IPS-11a (cell line): ENCODE data around the gene FER.
"Not testable (repeated sequence)": the region's sequence is repeated elsewhere in the genome, so short reads cannot be mapped to it uniquely, and the experiment has no call there.

ENCODE experiments used
- H3K4me3 ChIP-seq: one replicate; pipeline ENCODE4 v1.5.1; 2013; ENCODE audit warnings: low read depth, low read length, control low read depth

The FER gene

DNA sequence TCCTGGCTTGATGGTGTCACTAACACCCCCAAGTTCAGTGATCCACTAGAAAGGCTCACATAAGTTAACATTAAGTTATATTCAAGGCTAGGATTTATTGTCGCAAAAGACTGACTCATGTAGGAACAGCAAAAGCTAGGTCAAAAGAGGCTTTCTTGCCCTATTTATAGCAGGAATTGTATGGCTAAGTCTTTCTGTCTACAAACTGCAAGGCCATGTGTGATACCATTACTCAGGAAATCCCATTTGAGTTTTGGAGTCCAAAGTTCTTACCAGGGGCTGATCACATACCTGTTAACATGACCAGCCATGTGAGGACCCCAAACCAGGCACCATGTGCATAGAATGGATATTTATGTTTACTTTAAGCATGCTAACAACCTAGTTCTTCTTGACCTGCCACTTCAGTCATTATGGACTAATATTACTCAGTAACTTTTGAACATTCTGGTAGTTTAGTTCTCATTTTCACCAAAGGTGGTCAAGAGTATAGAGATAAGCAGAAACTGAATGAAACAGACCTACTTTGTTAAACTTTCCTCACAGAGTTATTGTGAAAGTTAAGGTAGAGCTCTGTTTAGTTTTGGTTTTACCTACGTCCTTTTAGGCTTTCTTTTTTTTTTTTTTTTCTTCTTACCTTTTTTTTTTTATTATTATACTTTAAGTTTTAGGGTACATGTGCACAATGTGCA lies 281.1 kb downstream of the FER start:
- H3K4me3 ChIP-seq = no peak overlapping the region

DNA sequence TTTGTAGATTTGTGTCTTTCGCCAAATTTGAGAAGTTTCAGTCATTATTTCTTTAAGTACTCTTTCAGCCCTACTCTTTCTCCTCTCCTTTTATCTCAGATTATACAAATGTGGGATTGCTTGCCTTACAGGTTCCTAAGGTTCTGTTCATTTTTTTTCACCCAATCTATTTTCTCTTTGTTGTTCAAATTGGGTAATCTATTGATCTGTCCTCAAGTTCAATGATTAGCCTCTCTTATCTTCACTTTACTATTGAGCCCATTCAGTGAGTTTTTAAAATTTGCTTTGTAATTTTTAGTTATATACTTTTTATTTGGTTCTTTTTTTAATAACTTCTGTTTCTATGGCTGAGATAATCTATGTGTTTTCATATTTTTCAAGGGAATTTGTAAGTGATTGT lies 282.1 kb downstream of the FER start:
- H3K4me3 ChIP-seq = no peak overlapping the region

DNA sequence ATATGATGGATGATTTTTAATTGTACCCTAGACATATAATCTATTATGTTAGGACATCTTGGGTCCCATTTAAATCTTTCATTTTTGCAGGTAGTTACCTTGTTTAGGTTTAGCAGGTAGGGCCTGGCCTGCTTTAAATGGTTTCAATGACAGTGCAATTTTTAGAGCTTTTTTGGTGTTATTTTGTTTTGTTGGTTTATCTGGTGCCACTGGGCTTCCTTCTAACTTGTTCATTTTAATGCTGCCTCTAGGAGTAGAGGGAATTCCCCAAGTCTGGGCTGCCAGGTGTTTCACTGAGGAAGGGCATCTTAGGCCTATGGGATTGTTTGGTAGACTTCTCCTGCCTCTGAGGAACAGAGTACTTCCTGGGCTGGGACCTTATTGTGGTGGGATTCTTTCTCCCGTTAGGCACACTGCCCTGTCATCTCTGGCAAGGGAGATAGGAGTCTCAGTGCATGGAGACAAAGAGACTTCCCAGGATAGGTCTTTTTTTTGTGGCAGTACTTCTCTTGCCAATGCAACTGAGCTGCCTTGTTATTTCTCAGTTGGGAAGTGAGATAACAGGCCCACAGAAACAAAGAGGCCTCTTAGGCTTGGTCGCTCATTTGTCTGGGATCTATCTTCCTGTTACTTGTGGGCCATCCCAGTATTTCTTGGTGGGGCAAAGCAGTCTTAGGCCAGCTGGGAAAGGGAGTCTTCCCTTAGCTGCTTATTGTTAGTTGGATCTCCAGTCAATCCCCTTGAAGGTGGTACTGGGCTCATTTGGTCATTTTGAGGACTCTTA lies 282.9 kb downstream of the FER start:
- no peak overlapping the region for H3K4me3 ChIP-seq

DNA sequence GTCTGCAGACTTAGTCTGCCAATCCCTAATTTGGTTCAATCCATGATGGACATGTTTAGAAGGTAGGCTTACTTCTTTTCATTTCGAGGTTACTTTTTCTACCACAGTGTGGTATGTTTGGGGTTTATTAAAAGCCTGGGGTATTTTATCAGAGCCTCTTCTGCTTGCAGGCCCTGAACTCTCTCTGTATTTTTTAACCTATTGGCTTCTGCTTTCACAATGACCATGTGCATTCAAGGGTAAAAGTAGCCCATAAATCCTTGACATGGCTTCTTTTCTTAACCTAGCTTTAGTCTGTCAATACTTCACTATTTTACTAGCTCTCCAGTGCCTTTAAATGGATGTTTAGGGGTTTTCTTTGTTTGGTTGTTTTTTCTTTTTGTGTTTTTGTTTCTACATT lies 286.6 kb downstream of the FER start:
- no peak overlapping the region for H3K4me3 ChIP-seq

DNA sequence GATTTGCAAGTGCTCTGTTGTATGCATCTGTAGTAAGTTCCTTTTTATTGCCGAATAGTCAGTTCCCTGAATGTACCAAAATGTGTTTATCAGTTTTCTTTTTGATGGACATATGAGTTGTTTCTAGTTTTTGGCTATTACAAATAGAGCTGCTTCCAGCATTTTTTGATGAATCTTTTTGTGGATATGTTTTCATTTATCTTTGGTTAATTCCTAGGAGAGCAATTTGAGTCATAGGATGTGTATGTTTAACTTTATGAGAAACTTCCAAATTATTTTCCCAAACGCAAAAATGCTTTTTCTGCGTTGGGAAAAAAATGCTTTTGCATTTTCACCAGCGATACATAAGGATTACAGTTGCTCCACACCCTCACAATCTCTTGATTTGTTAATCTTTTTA lies 287.7 kb downstream of the FER start:
- H3K4me3 ChIP-seq = no peak overlapping the region

DNA sequence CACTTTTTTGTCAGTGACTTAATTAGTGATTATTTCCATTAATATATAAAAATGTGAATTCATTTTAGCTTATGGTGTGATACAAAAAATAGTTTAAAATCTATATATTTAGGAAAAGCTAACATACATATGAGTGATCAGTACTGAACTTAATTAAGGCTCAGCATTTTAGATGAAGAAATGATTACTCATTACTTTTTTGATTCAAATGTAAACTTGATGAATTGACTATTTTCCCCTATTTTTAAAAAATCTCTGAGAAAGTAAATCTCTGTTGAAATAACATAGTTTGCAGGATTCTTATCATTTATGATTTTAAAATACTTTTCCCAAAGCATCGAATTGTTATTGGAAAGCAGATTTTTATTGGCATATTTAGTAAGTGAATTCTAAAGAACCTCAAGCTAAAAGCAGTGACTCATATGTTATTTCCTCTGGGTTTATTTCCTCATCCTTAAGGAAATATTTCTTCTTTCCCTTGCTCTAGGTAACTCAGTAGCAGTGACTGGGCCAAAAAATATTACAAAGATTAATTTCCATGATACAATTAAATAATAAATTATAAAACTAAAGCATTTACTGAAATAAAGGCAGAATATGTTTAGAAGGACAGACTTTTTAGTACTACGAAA lies 290.6 kb downstream of the FER start:
- no peak overlapping the region for H3K4me3 ChIP-seq

DNA sequence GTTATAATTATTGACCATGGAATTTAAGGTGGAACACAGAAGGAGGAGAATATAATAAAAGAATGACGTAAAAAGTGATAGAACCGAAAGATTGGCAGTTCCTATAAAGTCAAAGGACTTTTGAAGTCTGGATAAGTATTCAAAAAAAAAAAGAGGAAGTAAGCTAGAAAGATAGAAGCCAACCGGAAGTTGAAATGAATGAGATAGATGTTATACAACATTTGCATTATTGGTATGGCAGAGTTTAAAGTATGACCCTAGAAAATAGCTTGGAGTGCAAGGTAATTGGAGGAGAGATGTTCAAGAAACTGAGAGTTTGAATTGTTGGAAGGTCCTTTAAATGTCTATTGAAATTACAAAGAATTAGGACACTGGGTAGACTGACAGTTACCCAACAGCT lies 293.6 kb downstream of the FER start:
- no peak overlapping the region for H3K4me3 ChIP-seq

DNA sequence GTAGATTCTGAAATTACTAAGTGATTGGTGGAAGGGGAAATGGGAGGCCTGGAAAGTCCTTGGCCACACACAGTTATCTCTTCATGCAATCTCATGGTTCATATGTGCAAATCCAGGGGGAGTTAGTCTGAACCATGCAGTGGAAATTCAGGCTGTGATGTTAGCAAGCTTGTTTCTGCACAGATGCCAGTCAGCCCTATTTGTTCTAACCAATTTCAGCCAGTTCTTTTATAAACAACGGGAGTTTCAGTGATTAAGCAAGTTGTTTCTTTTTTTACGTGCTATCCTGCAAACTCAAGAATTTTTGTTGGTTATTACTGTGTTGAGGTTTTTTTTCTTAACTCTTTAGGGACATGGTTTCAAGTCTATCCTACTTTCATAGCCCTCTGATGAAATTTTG lies 298.0 kb downstream of the FER start:
- H3K4me3 ChIP-seq = no peak overlapping the region

DNA sequence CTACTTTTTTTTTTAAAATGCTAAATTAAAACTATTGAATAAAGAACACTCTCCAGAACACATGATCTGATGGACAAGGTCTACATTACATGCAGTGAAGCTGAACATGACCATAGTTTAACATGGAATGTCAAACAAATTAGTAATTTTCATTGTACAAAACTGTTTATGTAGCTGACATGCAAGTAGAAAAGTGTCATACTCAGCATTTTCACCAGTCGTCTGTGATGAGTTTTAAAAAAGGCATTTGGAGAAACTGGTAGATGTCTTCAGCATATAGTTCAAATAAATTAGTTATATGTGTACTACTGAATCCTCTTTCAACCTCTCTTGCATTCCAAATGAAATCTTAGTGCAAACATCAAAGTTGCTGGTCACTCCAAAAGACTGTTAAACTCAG lies 301.9 kb downstream of the FER start:
- H3K4me3 ChIP-seq = no peak overlapping the region

DNA sequence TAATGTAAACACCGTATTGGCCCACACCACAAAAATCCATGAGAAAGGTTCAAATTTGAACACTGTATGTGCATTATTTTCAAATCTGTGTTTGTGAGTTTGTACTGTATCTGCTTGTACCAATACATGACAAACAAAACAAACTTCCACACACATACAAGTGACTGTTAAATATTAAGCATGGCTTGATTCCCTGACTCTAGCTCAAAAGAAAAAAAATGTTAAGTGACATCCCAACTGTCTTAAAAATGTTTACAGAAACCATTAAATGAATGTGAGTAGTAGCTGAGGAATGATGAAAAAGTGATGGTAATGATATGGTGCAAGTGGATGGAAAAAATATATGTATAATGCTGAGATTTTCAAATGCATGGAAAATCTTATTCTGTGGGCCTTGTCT lies 302.6 kb downstream of the FER start:
- not testable (repeated sequence) for H3K4me3 ChIP-seq

DNA sequence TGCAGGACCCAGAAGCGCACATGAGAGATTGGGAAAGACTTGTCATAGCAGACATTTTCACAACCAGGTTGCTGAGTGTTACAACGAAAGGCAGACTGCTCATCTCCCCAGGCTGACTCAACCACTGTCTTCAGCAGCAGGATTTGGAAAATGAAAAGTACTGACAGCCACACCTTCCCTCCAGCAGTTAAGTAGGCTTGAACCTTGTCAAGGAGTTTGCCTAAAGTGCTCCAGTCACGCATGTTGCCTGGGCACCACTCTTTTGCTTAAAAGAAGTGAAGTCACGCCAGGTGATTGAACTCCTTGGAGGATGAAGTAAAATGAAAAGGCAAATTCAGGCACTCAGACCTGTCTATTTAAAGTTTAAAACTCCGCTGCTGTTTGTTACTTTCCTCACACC lies 304.5 kb downstream of the FER start:
- H3K4me3 ChIP-seq = not testable (repeated sequence)

DNA sequence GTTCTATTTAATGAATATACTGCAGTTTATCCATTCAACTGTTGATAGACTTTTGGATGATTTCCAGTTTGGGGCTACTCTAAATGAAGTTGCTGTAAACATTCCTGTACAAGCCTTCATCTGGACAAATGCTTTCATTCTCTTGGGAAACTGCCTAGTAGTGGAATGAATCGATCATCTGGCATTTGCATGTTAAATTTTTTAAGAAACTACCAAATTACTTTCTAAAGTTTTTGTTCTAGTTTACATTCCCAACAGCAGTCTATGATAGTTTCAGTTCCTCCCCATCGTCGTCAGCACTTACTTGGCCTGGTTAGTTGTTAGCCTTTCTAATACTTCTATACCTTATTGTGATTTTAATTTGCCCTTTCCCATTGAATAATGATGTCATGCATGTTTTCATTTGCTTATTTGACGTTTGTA lies 306.3 kb downstream of the FER start:
- H3K4me3 ChIP-seq = no peak overlapping the region

DNA sequence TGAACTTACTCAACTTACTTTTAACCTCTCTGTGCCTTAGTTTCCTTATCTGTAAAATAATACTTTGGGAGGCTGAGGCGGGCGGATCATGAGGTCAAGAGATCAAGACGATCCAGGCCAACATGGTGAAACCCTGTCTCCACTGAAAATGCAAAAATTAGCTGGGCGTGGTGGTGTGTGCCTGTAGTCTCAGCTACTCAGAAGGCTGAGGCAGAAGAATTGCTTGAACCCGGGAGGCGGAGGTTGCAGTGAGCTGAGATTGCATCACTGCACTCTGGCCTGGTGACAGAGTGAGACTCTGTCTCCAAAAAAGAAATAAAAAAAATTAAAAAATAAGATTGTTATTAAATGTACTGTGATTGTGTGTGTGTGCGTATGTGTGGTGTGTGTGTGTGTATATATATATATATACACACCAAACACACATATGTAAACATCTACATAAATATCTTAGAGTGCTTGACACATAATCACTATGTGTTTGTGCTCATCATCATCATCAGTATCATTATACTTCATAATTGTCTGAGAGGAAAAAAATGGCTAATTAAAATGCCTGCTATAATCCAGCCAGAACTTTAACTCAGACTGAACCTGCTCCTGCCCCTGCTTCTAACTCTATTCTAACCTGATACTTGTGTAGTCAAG lies 312.8 kb downstream of the FER start:
- no peak overlapping the region for H3K4me3 ChIP-seq

DNA sequence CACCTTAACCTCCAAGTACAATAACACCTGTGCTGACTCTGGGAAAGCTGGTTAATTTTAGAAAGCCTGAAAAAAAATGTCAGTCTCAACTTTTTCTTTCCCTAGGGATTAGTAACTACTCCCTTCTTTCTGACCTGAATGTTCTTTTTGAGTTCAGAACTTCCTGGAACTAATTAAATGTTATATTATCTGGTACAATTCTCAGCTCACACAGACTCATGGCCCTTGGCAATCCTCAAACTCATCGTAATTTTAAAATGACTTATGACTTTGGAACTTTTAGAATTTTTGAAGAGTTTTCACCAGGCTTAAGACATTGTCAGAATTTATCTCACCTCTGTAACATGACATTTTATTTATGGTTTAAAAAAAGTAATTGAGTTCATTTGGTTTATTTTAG lies 315.0 kb downstream of the FER start:
- no peak overlapping the region for H3K4me3 ChIP-seq

DNA sequence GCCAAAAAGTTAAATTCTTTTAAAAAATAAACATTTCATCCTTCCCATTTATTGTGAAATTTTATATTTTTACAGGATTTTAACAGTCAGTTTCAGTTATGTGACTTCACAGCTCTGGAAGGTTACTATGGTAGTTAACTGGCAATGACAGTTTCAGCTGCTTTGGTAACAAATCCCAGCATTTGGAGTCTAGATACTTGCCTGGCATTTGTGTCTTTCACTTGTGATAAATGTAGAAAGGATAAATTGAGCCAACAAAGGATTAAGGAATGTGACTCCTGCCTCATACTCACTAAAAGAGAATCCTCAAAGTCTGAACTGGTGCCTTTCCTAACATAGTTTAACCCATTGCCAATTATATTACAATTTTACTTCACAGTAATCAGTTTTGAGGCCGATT lies 315.5 kb downstream of the FER start:
- H3K4me3 ChIP-seq = no peak overlapping the region

DNA sequence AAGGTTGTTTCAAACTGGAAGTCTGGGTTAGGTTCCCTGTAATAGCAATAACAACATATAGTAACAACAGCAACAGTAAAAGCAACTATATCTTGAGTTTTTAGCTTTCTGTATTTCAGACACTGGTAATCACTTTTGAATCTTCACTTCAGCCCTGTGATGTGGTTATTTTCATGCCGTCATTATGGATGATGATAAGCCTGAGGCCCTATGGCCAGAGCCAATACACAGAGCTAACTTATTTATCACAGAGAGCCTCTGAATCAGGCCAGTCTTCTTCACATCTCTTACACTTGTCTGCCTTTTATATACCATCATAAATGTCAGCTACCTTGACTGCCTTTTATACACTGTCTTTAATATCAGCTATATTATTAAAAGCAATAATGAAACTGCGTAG lies 329.0 kb downstream of the FER start:
- H3K4me3 ChIP-seq = no peak overlapping the region

DNA sequence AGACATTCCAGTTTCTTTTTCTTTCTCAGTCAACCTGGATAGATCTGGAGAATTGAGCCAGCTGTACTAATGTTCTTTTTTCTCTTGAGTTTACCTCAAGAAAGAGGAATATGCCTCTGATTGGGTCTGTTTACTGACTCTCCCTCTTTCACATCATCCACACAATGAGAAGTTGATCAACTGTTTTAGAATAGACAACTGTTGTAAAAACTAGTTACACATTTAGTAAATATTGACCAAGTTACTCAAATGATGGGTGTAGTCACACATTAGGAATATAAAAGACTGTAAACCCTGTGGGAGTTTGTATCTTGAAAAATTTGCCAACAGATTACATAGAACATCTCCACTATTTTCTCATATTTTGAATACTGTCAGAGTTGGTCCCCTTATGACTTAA lies 330.8 kb downstream of the FER start:
- no peak overlapping the region for H3K4me3 ChIP-seq

DNA sequence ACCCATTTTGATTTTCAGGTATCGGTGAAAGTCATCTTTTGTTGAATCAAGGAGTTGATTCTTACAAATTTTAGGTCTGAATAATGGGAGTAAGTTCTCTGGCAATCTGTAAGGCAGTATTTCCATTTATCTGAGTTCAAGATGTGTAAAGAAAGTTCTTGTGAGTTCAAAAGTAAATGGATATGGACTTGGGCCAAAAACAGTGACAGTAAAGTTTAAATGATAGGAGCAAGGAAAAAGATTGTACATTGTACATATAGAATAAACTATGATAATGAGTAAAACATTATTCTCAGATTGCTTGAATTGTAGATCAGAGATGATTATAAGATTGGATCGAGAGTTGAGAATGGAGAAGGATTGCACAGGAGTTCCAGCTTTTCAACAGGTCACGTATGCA lies 332.8 kb downstream of the FER start:
- H3K4me3 ChIP-seq = no peak overlapping the region

DNA sequence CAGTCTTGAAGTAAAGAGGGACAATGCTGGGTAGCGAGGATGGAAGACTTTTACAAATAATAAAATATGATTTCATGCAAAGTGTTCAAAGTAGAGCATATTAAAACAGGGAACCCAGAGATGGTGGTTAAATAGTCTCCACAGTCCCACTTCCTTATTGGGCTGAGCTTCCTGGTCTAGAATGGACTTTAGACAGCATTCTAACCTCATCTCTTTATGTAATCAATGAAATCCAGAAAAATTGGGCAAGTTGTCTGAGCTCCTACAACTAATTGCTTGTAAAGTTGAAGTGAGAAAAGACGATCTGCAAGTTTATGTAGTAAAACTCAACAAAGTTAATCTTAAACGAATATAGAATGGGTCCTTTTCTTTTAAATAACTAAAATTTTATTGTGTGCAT lies 333.2 kb downstream of the FER start:
- H3K4me3 ChIP-seq = no peak overlapping the region

DNA sequence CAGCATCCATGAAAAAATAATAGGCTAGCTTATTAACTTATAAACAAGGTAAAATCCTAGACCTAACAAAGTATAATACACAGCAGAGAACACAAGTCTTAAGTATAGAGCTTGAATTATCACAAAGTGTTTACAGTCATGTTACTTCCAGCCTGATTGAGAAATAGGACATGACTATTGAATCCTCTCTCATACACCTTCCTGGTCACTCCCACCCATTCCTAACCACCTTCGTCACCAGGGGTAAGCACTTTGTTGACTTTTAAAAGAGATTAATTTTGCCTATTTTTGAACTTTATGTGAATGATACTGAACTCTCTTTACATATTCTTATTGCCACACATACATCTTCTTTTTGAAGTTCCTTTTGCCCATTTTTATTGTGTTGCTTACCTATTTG lies 336.2 kb downstream of the FER start:
- H3K4me3 ChIP-seq = no peak overlapping the region

DNA sequence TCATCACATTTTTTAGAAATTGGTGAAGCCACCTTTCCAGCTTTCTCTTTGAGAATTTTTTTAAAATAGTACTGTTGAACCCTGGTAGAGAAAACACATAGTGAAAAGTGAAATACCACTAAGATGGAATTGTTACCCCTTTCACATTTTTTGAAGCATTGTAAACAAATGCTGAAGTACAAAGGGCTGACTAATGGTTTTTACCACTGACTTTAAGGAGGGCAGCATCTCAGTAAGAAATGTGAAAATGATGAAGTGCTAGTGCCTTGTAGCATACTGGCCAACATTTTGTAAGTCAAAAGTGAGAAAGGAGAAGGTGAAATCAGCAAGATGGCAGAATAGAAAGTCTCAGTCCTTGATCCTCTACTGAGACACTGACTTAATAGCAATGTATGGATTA lies 341.5 kb downstream of the FER start:
- H3K4me3 ChIP-seq = no peak overlapping the region

DNA sequence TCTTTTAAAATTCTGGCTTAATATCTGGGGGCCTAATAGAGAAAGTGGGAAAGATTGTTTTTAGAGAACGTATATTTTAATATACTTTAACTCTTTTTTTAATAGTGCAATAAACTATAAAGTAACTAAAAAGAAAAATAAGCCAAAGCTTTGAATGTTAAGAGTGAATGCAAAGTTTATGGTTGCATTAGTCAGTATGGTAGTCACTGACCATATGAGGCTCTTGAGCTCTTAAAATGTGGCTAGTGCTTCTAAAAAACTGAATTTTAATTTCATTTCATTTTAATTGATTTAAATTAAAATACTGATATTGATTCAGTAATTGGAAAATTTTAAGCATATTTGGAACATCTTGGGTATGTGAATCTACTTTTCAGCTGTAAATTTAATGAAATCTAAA lies 351.4 kb downstream of the FER start:
- H3K4me3 ChIP-seq = no peak overlapping the region
